HG02588 (cell line): Measurements from ENCODE around the gene RBM47.

Source experiments
- ATAC-seq: cut with Tn5 transposase; IDR thresholded peaks from one replicate; pipeline ENCODE4 v1.9.1; 2021; ENCODE audit warnings: mild to moderate bottlenecking, moderate library complexity; ENCODE audit not compliant: unreplicated experiment

Gene RBM47

DNA sequence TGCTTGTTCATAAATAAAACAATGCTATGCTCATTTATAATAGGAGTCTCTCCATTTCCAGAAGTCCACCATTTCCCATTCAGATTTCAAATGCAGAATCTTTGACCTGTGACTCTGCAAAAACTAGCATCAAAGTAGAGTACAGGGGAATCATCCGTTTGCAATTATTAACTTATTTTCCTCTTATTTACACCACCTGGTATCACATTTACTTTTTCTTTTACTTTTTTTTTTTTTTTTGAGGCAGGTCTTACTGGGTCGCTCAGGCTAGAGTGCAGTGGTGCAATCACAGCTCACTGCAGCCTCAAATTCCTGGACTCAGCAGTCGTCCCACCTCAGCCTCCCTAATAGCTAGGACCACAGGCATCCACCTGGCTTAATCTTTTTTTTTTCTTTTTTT is 37.6 kb downstream of the RBM47 start:
- ATAC-seq = no peak

DNA sequence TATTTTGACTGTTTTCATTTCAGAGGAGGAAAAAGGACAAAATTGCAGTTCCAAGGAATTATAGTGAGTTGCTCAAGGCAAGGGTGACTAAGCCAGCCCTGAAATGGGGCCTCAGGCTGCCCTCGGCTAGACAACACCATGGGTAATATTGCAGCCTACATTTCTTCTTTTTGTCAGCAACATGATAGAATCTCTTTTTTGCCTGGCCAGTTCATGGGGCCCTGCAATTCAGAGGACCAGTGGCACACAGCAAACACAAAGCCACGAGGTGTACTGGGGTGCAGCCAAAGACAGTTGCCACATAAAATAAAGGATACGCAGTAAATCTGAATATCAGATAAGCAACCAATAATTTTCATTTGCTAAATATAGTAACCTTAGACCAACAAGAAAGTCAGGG is 41.8 kb downstream of the RBM47 start:
- no peak for ATAC-seq

DNA sequence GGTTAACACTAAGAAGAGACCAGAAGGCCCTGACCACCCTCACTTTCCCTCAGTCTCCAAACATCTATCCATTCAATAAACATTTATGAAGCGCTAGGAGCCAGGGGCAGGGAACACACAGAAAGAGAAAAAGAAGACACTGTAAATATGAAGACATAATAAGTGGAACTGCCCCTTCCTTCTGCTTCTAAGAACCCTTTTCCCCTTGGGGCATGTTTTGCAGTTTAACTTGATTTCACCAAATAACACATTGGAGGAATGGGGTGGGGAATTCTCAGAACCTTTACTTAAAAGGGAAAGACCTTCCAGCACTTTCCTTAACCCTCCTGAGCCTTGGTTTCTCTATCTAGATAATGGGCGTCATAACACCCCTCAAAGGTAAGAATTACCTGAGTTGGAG is 42.3 kb downstream of the RBM47 start:
- ATAC-seq = no peak

DNA sequence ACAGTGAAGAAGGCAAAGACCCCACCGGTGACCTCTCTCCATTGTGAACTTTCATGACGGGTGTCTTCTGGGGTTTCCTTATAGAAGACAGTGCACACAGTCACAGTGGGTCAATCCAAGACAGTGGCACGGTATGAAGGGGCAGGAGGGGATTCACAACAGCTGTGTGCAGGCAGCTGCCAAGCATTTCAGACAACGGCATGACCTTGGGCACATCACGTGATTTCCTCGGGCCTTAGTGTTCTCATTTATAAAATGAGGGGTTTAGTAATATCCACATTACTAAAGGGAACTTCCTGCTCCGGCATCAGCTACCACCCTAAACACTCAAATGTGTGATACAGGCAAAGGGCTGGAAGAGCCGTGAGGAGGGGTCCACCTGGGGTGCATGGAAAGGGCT is 42.9 kb downstream of the RBM47 start:
- no peak for ATAC-seq

DNA sequence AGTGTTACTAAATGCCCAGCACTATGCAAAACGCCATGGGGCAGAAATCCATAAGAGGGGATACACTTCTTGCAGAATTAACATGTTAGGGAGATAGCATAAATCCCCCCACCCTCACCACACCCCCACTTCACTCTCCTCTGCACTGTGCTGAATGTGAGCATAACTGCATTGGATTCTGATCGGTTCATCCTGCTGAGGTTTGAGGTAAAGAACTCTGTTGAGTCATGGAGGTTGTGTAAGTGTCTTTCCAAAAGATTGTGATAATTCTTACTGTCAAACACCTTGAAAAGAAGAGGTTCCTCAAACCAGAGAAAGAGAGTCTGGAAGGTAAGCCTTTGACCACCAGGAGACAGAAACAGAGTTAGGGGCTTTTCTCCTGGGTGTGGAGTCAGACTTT is 43.6 kb downstream of the RBM47 start:
- ATAC-seq = no peak

DNA sequence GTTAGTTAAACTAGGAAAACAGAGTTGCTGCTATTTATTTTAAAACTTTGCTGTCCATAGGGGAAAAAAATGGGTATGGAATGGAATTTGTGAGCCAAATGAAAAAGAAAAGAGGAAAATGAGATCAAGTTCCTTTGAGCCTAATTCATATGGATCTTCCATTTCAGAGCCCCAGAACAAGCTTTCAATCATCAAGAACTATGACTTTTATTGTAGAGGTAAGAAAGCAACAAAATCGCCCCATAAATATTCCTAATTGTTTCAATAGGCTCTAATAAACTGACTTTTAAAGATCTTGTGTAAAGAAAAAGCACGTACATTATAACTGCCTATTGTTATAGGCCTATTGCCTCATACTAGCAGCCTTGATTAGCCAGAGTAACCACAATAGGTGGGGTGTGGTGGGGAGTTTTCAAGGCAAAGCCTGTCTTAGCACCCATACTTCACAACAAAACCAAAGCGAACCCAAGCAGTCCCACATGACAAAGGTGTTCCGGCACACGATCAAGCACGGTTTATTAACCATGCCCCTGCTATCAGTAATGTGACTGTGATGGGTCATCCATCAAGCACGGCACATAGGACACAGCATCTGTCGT is 44.4 kb downstream of the RBM47 start:
- no peak for ATAC-seq

DNA sequence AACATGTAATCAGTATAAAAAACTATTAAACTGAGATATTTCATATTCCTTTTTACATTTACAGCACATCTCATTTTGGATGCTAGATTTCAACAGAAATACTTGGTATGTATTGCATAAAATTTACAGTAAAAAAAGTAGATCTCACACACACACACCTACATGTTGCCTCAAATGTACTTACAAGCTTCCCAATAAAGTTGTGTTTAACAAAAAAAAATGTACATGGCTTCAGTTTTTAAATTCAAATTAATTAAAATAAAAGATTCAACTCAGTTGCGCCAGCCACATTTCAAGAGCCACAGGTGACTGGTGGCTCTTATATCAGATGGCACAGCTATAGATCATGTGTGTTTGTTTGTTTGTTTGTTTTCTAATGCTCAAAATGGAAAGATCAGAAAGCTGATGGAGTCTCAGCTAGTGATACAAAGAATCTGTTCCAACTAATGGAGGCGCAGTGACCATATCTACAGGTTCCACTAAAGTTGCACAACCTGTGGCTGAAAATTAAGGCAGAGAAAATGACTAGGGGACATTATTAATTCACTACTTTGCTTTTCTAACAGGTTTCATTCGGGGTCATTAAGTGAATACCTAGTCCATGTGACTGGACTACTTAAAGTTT is 45.0 kb downstream of the RBM47 start:
- no peak for ATAC-seq

DNA sequence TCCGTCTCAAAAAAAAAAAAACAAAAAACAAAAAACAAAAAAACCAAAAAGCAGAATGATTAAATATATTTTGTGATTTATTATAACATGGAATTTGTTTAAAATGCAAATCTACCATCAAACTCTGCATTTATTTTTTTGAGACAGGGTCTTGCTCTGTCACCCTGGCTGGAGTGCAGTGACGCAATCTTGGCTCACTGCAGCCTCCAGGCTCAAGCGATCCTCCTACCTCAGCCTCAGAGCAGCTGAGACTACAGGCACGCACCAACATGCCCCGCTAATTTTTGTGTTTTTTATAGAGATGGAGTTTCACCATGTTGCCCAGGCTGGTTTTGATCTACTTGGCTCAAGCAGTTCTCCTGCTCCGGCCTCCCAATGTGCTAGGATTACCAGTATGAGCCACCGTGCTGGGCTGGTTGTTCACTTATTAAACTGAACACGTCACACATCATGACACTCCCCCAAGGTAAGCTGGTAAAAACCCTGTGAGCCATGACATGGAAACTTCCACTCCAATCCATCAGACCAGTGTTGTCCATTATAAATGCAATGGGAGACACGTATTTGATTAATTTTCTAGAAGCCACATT is 45.7 kb downstream of the RBM47 start:
- no peak for ATAC-seq

DNA sequence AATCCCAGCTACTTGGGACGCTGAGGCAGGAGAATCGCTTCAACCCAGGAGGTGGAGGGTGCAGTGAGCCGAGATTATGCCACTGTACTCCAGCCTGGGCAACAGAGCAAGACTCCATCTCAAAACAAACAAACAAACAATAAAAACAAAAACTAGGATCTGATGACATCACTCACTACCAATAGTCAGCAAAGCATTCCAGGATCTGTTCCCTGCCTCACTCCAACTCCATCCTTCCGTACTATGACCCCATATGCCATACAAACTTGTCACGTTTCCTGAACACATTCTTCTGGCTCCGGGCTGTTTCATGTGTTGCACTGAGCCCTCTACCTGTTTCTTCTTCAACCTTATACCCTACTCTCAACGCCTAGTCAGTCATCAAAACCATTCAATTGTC is 47.3 kb downstream of the RBM47 start:
- ATAC-seq = no peak

DNA sequence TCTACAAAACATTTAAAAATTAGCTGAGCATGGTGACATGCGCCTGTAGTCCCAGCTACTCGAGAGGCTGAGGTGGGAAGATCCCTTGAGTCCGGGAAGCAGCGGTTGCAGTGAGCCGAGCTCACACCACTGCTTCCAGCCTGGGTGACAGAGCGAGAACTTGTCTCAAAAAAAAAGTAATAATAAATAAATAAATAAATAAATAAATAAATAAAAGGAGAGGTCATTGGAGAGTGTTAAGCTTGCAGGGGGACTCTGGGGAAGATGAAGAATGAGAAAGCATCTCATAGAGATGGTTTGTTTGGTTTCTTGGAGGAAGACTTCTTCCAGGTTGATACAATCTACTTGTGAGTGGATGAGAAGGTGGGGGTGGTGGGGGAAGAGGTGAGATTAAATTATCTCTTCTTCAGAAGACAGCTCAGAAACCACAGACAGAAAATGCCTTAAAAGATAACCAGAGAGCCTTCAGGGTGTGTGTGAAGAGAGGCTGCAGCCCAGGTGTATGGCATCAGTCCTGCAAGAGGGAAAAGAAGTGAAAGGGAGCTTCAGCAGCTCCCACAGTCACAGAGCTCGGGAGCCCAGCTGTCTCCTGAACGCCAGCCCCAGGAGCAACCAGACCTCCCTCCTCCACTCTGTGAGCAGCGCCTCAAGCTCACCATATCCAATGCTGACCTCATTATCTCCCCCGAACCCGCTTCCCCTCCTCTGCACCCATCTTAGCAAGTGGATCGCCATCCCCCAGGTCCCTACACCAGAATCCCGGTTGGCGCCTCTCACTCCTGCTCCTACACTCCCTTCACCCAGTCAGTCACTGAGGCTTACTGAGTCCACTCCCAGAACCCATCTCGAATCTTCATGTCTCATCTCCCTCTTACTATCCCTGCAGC is 48.2 kb downstream of the RBM47 start:
- no peak for ATAC-seq

DNA sequence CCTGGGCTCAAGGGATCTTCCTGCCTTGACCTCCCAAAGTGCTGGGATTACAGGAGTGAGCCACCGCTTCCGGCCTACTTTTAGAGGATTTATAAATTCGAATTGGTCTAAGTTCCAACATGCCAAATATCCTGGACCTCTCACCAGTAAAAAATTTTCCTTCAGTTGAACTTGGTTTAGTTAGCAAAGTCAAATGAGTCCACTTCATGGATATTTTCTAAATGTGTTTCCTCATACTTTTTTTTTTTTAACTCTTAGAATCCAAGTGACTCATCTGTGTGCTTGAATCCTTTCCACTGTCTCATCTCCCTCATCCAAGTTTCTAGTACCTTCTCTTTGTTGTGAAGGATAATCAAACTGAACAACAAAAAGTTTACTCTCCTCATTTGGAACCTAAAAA is 49.7 kb downstream of the RBM47 start:
- ATAC-seq = no peak

DNA sequence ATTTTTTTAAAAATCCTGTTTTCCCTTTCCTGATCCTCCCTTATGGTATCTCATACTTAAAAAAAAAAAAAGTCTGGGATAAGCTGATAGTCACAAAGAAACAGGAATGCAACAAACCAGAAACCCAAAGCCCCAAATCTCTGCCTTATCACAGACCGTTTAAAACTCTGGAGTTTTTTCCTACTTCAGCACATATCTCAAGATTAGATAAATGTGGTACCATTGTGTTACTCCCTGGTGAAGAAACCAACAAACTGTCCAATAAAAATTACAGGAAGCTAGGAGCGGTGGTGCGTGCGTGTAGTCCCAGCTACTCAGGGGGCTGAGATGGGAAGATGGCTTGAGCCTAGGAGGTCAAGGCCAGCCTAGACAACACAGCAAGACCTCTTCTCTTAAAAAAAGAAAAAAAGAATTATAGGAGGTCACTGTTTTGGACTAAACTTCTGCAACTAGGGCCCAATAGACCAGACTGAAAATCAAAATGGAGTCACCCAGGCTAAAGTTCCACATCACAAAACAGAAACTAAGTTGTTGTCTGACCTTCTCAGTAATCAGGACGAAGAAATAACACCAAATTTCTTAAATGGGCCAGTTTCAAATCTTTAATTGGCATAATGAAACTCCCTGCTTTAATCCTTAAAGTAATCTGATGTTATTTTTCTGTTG is 51.9 kb downstream of the RBM47 start:
- ATAC-seq = no peak

DNA sequence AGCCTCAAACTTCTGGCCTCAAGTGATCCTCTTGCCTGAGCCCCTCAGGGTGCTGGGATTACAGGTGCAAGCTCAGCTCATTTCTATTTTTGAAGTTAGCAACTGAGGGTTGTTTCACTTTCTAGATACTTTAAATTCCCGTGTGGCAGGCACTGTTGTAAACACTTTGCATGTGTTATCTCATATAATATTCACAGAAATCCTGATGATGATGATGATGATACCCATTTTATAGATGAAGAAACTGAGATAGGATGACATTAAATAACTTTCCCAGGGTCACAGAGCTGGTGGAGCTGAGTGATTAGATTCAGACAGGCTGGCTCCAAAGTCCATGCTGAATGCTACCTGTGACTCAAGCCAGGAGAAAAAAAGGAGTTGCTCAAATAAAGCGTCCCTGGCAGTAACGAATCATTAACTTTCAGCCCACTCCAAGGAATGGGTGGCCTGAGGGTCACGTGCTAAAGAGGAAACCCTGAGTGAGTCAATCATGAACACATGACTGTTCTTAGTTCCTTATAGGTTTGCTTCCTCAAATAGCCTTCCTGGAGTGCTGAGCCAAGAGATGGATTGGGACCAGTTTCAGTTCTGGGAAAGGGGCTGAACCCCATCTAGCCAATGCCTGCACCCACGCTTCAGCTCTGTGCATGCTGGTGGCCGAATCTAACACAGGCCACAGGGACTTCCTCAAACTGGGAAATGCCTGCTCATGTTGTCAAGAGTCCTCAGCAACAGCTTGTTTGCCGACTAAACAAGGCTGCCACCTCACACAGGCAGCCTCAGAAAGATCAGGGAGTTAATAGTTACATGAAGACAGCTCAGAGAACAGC is 52.8 kb downstream of the RBM47 start:
- ATAC-seq = peak; percentile 69

DNA sequence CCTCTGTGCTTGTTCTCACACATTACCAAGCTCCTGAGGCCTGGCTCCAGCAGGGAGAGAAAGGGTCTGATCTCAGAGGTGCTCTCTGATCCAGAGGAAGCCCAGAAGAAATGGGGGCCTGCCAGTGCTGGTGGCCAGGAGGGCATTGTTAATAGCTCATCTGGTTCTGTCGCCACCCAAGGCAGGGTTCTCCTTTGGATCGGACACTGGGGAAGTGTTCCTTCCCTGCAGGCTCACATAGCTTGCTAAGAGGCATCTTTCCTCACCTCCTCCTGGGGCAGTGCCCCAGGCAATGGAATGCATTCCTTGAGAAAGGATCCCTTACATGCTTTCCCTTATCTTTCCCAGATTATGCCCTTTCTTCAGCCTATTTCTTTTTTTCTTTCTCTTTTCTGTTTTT is 53.8 kb downstream of the RBM47 start:
- no peak for ATAC-seq

DNA sequence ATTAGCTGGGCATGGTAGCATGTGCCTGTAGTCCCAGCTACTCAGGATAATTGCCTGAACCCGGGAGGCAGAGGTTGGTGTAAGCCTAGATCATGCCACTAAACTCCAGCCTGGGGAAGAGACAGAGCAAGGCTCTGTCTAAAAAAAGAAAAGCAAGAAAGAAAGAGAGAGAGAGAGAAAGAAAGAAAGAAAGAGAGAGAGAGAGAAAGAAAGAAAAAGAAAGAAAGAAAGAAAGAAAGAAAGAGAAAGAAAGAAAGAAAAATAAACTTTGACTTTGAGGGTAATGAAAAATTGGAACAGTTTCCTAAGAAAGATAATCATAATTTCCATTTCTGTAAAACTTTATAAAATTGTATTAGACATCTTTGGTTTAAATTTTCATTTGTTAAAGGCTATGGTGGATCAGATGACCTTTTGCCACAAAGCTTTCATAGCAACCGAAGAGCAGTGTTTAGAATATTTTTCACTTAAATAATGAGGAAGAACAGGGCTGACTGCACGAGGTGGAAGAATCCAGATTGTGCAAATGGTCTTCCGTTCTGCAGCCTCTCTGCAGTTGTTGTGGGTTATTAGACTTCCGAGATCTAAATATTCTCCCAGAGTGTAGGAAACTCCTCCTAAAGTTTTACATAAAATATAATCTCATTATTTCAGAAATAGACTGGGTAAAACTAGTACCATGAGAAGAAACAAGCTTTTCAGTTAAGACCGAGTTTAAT is 55.9 kb downstream of the RBM47 start:
- no peak for ATAC-seq

DNA sequence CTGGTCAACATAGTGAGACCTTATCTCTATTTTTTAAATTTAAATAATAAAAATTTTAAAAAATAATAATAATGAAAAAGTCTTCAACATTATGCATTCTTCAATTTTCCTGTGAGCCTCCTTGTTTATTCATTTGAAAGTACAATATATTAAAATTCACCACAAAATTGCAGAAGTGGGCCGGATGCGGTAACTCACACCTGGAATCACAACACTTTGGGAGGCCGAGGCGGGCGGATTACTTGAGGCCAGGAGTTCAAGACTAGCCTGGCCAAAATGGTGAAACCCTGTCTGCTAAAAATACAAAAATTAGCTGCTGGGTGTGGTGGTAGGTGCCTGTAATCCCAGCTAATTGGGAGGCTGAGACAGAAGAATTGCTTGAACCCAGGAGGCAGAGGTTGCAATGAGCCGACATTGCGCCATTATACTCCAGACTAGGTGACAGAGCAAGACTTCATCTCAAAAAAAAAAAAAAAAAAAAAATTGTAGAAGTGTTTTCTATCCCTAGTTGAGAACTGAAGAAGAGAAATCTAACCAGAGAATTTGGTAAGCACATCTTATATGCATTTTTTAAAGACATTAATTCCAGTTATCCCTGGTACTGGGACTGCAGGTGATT is 56.9 kb downstream of the RBM47 start:
- ATAC-seq = no peak

DNA sequence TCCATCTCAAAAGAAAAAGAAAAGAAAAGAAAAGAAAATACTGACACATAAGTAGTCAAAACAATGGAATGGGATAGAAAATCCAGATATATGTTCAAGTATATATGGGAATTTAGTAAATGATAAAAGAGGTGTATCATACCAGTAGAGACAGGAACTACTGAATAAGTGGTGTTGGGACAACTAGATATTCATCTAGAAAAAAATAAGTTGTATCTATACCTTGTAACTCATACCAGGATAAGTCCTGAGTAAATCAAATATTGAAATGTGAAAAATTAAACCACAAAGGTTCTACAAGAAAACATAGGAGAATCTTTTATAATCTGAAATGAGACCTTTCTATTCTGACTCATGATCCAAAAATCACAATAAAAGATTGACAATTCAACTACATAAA is 58.5 kb downstream of the RBM47 start:
- ATAC-seq = no peak

DNA sequence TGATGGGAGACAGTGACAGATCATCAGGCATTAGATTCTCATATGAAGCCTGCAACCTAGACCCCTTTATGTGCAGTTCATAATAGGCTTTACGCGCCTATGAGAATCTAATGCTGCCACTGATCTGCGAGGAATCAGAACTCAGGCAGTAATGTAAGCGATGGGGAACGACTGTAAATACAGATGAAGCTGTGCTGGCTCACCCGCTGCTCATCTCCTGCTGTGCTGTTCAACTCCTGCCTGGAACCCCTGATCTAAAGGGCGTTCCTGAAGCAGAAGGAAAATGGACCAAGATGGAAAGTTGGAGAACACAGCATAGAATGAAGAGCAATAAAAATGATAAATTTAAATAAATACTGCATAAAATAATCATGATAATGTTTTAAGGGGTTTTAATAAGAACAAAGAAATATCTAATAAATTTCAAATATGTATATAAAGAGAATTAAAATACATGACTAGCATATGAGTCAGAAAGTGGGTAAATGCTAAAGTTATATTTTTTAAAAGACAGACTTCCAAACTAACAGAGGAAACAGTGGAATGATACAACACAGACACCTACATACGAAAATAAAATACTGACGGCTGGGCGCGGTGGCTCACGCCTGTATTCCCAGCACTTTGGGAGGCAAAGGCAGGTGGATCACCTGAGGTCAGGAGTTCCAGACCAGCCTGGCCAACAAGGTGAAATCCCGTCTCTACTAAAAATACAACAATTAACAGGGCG is 59.2 kb downstream of the RBM47 start:
- ATAC-seq = no peak
